GM18870 (cell line): Measurements from ENCODE around the gene ADAMTSL1.

Experiments used
- ATAC-seq: cut with Tn5 transposase; IDR thresholded peaks from one replicate; pipeline ENCODE4 v1.9.1; 2021; ENCODE audit warnings: moderate library complexity; ENCODE audit not compliant: unreplicated experiment

The ADAMTSL1 gene

DNA sequence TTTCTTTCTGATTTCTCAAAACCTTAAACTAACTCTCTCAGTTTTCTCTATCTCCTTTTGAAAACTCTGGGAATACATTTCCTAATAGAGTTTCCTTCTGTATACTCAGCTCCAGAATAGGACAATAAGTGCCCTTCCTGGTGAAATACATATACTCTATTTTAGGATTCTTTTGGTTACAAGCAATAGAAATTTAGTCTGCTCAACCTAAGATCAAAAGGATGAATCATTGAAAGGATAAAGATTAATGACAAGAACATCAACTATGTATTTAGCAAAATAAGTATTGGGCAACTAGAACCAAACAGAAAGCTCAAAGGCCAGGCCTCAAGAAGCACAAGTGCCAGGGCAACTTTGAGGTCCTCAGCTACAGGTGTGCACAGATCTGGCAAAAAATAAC is 127.1 kb downstream of the ADAMTSL1 start:
- no peak for ATAC-seq

DNA sequence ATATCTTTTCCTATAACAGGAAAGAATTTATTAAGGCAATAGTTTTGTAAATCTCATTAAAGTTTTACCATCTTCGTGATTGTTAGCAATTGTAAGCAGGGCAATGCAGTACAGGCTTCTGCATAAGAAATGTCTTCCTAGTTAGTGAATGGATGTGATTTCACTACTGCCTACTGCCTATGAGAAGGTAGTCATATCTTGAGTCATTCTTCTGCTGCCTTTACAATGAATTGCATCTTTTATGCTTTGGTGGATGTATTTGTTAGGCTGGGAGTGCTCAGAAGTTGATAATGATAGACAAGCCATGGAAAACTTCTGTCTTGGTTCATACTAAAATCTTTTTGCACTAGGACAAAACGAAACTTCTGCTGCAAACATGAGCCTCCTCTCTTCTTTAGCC is 128.0 kb downstream of the ADAMTSL1 start:
- ATAC-seq, result no peak

GRCh38 chr9:18604767-18605730 is 131.1 kb downstream of the ADAMTSL1 start:
- no peak for ATAC-seq

GRCh38 chr9:18605766-18606180 is 131.8 kb downstream of the ADAMTSL1 start:
- no peak for ATAC-seq

- no peak for ATAC-seq
These were observed 132.3 kb downstream of the ADAMTSL1 start for GRCh38 chr9:18606281-18606680.

- no peak for ATAC-seq
These were observed 132.9 kb downstream of the ADAMTSL1 start for GRCh38 chr9:18606846-18607245.

DNA sequence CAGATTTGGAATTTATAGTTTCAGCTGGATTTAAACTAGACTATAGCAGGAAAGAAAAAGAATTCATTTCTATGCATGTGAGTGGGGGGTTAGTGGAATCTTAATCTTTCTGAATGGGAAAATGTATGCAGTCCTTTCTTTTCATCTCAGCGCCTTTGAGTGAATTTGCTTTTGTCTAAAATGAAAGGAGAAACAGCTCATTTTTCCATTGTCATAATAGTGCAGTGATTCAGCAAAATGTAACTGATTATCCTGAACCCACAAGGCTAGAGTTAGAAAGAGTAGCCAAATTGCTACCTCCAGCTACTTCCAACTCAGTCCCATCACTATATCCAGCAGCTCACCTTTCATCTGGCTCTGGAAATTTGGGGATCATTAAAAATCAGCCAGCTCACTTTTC is 134.4 kb downstream of the ADAMTSL1 start:
- no peak for ATAC-seq

DNA sequence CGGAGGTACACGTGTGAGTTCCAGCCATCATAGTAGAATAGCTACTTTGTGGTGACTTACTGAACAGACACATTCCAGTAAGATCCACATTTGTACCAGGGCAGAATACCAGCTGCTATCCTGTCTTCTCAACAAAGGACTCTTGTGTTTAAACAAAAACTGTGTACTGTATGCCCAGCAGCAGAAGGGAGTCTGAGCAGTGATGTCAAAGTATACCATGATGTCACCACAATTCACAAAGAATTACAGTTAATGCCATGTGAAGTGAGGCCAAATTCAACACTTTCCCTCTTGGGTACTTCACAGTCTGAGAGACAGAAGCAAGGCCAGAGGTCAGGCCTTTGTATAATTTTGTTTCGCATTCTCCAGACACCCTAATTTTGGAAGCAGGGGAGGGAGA is 137.0 kb downstream of the ADAMTSL1 start:
- no peak for ATAC-seq

- no peak for ATAC-seq
These were observed 138.0 kb downstream of the ADAMTSL1 start for GRCh38 chr9:18611971-18612370.

GRCh38 chr9:18614116-18614515 is 140.2 kb downstream of the ADAMTSL1 start:
- no peak for ATAC-seq

GRCh38 chr9:18614651-18615050 is 140.7 kb downstream of the ADAMTSL1 start:
- ATAC-seq, result no peak

GRCh38 chr9:18616976-18617375 is 143.0 kb downstream of the ADAMTSL1 start:
- no peak for ATAC-seq

GRCh38 chr9:18617759-18618158 is 143.8 kb downstream of the ADAMTSL1 start:
- ATAC-seq, result no peak

DNA sequence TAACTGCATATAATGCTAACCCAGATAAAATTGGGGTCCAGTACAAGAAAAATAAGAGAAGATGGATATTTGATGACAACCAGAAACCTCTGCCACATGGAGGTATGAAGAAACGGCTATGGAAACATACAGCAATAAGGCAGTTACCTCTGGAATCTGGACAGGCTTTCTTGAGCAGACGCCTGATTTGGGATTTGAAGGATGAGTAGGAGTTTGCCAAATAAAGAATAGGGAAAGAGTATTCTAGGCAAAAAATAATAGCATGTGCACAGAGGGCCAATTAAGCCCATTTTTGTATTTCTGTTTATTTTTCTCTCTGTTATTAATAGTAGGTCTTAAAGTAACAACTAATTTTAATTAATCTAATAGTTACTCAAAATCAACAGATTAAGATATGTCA is 144.9 kb downstream of the ADAMTSL1 start:
- ATAC-seq, result no peak

- ATAC-seq, result no peak
These were observed 148.4 kb downstream of the ADAMTSL1 start for GRCh38 chr9:18622186-18622836.

GRCh38 chr9:18623221-18624079 is 149.5 kb downstream of the ADAMTSL1 start:
- no peak for ATAC-seq

- ATAC-seq, result no peak
These were observed 152.2 kb downstream of the ADAMTSL1 start for GRCh38 chr9:18626046-18626698.

GRCh38 chr9:18629136-18629535 is 155.2 kb downstream of the ADAMTSL1 start:
- no peak for ATAC-seq

GRCh38 chr9:18632632-18633403 is 158.9 kb downstream of the ADAMTSL1 start:
- no peak for ATAC-seq

GRCh38 chr9:18636781-18637180 is 162.8 kb downstream of the ADAMTSL1 start:
- ATAC-seq, result no peak
